A549 (cell line): ENCODE results near the gene BPIFB3.

Experiments used
- EHF ChIP-seq: fragments of 250-450 bp; sonication (Bioruptor Pico); IDR thresholded peaks from 2 replicates; pipeline ENCODE4 v1.5.0; 2020; ENCODE audit warnings: mild to moderate bottlenecking
- EHMT2 ChIP-seq: fragments of 200-600 bp; sonication (generic); IDR thresholded peaks from 2 replicates; pipeline ENCODE4 v1.6.1; 2016; ENCODE audit warnings: antibody characterized with exemption, low read depth, mild to moderate bottlenecking, moderate library complexity
- MAFK ChIP-seq: fragments of 450-650 bp; IDR thresholded peaks from 2 replicates; pipeline ENCODE4 v1.6.1; 2014; ENCODE audit not compliant: partially characterized antibody
- MYC ChIP-seq: IDR thresholded peaks from 2 replicates; pipeline ENCODE4 v1.6.1; 2012; ENCODE audit warnings: mild to moderate bottlenecking, inconsistent platforms, low read length, improper control_type of control experiment, borderline replicate concordance
- NFE2L2 ChIP-seq: fragments of 150-350 bp; conservative IDR thresholded peaks from 2 replicates; pipeline ENCODE4 v1.6.1; 2014; ENCODE audit warnings: low read length
- NR3C1 ChIP-seq: fragments of >200 bp; sonication (Bioruptor Twin); formaldehyde crosslinking; IDR thresholded peaks from 3 replicates; pipeline ENCODE4 v1.6.1; 2017
- POLR2A ChIP-seq: IDR thresholded peaks from 2 replicates; pipeline ENCODE4 v1.6.1; 2012; ENCODE audit warnings: mild to moderate bottlenecking, low read length
- RCOR1 ChIP-seq: fragments of 150-350 bp; IDR thresholded peaks from 2 replicates; pipeline ENCODE4 v1.6.1; 2014; ENCODE audit warnings: antibody characterized with exemption, low read length, low read depth
- SMC3 ChIP-seq: fragments of >200 bp; sonication (Bioruptor Twin); formaldehyde crosslinking; IDR thresholded peaks from 3 replicates; pipeline ENCODE4 v1.6.1; 2018; ENCODE audit warnings: inconsistent platforms
- TF ChIP-seq, protein P1 (sequence below): IDR thresholded peaks from 2 replicates; pipeline ENCODE4 v1.6.1; 2012; ENCODE audit warnings: low read depth, borderline replicate concordance
- TF ChIP-seq, protein P2 (sequence below): fragments of 200-600 bp; sonication (generic); IDR thresholded peaks from 2 replicates; pipeline ENCODE4 v1.6.1; 2016; ENCODE audit warnings: antibody characterized with exemption, mild to moderate bottlenecking, moderate library complexity
- TF ChIP-seq, protein P3 (sequence below): fragments of >200 bp; sonication (Bioruptor Twin); formaldehyde crosslinking; IDR thresholded peaks from 3 replicates; pipeline ENCODE4 v1.5.1; 2016

DNA sequence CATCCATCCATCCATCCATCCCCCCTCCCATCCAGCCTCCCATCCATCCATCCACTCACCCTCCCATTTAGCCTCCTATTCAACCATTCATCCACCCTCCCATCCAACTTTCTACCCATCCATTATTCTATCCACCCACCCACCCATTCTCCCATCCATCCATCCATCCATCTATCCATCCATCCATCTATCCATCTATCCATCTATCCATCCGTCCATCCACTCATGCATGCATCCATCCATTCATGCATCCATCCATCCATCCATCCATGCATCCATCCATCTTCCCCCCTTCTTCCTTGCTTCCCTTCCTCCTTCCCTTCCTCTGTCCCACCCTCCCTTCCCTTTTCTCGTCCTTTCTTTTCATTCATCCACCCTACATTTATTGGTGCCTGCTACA is 21.0 kb downstream of the BPIFB3 start:
- TF ChIP-seq, protein P1, sequence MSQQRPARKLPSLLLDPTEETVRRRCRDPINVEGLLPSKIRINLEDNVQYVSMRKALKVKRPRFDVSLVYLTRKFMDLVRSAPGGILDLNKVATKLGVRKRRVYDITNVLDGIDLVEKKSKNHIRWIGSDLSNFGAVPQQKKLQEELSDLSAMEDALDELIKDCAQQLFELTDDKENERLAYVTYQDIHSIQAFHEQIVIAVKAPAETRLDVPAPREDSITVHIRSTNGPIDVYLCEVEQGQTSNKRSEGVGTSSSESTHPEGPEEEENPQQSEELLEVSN, result no peak
- TF ChIP-seq, protein P2, sequence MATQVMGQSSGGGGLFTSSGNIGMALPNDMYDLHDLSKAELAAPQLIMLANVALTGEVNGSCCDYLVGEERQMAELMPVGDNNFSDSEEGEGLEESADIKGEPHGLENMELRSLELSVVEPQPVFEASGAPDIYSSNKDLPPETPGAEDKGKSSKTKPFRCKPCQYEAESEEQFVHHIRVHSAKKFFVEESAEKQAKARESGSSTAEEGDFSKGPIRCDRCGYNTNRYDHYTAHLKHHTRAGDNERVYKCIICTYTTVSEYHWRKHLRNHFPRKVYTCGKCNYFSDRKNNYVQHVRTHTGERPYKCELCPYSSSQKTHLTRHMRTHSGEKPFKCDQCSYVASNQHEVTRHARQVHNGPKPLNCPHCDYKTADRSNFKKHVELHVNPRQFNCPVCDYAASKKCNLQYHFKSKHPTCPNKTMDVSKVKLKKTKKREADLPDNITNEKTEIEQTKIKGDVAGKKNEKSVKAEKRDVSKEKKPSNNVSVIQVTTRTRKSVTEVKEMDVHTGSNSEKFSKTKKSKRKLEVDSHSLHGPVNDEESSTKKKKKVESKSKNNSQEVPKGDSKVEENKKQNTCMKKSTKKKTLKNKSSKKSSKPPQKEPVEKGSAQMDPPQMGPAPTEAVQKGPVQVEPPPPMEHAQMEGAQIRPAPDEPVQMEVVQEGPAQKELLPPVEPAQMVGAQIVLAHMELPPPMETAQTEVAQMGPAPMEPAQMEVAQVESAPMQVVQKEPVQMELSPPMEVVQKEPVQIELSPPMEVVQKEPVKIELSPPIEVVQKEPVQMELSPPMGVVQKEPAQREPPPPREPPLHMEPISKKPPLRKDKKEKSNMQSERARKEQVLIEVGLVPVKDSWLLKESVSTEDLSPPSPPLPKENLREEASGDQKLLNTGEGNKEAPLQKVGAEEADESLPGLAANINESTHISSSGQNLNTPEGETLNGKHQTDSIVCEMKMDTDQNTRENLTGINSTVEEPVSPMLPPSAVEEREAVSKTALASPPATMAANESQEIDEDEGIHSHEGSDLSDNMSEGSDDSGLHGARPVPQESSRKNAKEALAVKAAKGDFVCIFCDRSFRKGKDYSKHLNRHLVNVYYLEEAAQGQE, result no peak
- TF ChIP-seq, protein P3, sequence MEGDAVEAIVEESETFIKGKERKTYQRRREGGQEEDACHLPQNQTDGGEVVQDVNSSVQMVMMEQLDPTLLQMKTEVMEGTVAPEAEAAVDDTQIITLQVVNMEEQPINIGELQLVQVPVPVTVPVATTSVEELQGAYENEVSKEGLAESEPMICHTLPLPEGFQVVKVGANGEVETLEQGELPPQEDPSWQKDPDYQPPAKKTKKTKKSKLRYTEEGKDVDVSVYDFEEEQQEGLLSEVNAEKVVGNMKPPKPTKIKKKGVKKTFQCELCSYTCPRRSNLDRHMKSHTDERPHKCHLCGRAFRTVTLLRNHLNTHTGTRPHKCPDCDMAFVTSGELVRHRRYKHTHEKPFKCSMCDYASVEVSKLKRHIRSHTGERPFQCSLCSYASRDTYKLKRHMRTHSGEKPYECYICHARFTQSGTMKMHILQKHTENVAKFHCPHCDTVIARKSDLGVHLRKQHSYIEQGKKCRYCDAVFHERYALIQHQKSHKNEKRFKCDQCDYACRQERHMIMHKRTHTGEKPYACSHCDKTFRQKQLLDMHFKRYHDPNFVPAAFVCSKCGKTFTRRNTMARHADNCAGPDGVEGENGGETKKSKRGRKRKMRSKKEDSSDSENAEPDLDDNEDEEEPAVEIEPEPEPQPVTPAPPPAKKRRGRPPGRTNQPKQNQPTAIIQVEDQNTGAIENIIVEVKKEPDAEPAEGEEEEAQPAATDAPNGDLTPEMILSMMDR, result no peak
- TF ChIP-seq MYC (no peak), RCOR1 (no peak), EHF (no peak), MAFK (no peak), NR3C1 (no peak), EHMT2 (no peak), POLR2A (no peak), NFE2L2 (no peak), SMC3 (no peak)
